ENCODE results near the gene ZNF536. TPM values are rescaled to one million over a fixed set of nuclear protein-coding genes. Genes with fewer than 3 reads are reported as not detected.

The ZNF536 gene
- total RNA-seq, 6 donors from 2014 or later: 0.34 to 0.78 (median 0.71) TPM; not detected in 2

DNA sequence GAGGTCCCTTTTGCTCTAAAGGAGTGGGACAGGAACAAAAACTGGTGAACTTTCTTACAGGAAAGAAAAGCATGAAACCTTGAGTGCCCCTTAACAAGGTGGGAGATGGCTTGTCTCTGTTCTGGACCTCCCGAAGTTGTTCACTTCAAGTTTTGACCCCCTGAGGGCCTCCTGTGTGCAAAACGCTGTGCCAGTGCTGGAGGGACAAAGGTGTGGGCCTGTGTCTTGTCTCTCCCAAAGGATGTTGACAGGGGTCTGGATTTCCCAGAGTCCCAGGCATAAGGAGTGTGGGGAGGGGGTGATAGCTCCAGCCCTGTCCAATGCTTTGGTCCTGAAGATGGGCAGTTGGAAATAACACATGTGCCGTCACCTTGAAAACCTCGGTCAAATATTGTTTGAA lies 6.5 kb downstream of the ZNF536 start:
- no peak overlapping the region for H3K27ac ChIP-seq
- DNase-seq (no peak), ATAC-seq (ENCODE audit: low FRiP score in 2 of 2) (no peak)
- H3K4me1 ChIP-seq: peaks cover 0 to 4% (median 0%) of the 10 kb centered on the region in 4 donors
- no peaks in the 10 kb centered on the region for H3K36me3 ChIP-seq
- 79 to 89% methylated on average over 4 of the region's 4 CpGs for WGBS, 2 donors
- peaks cover 0 to 11% (median 4%) of the 10 kb centered on the region in 4 donors for H3K27me3 ChIP-seq
- H3K9me3 ChIP-seq: no peaks in the 10 kb centered on the region
- TF ChIP-seq, protein P1, sequence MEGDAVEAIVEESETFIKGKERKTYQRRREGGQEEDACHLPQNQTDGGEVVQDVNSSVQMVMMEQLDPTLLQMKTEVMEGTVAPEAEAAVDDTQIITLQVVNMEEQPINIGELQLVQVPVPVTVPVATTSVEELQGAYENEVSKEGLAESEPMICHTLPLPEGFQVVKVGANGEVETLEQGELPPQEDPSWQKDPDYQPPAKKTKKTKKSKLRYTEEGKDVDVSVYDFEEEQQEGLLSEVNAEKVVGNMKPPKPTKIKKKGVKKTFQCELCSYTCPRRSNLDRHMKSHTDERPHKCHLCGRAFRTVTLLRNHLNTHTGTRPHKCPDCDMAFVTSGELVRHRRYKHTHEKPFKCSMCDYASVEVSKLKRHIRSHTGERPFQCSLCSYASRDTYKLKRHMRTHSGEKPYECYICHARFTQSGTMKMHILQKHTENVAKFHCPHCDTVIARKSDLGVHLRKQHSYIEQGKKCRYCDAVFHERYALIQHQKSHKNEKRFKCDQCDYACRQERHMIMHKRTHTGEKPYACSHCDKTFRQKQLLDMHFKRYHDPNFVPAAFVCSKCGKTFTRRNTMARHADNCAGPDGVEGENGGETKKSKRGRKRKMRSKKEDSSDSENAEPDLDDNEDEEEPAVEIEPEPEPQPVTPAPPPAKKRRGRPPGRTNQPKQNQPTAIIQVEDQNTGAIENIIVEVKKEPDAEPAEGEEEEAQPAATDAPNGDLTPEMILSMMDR (IDR thresholded peaks at IDR 0.05): no peak
- no peak for TF ChIP-seq POLR2A (IDR thresholded peaks at IDR 0.05)
- TF ChIP-seq POLR2AphosphoS5 (IDR thresholded peaks at IDR 0.05): no peak
- no peak for TF ChIP-seq EP300 (IDR thresholded peaks at IDR 0.05)
- no peak overlapping the region for H3K4me3 ChIP-seq

DNA sequence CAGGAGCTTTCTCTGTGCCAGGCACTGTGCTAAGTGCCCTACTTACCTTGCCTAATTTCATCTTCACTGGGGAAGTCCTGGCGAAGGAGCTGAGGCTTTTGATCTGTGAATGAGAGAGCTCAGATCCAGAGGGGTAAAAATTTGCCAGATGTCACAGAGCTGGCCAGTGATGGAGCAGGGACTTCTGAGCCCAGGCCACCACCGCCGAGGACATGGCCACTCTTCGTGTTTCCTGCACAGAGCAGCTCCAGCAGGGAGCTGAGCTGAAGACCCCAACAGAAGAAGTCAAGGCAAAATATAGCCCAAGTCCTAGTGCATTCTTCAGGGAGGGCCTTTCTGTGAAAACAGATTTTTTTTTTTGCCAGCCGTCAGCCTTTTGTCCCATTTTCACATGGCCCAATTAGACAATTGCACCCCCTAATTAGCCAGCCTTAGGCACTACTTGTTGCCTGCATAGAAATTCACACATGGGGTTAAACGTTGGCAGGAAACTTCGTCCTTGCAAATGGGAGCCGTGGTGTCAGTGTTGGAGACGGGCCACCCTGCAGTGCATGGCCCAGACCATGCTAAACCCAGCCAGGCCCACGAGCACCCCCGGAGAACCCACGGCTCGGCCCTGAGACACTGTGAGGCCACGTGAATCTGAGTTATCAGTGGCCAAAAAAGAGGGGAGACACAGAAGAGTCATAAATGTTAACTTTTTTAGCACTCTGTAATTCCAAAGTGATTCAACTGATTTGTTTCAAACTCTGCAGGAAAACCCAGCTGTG lies 7.8 kb downstream of the ZNF536 start:
- DNase-seq: peak in 1 of 2 donors; percentile 36
- H3K27me3 ChIP-seq: peaks cover 0 to 5% (median 2%) of the 10 kb centered on the region in 4 donors
- H3K36me3 ChIP-seq: no peaks in the 10 kb centered on the region
- no peaks in the 10 kb centered on the region for H3K9me3 ChIP-seq
- H3K4me3 ChIP-seq: no peak overlapping the region
- ATAC-seq (ENCODE audit: low FRiP score in 2 of 2): no peak
- peaks cover 0 to 4% (median 0%) of the 10 kb centered on the region in 4 donors for H3K4me1 ChIP-seq
- no peak for TF ChIP-seq POLR2AphosphoS5 (IDR thresholded peaks at IDR 0.05)
- no peak for TF ChIP-seq EP300 (IDR thresholded peaks at IDR 0.05)
- TF ChIP-seq POLR2A (IDR thresholded peaks at IDR 0.05): no peak
- TF ChIP-seq, protein P1 (IDR thresholded peaks at IDR 0.05): no peak
- no peak overlapping the region for H3K27ac ChIP-seq
- 59 to 65% methylated on average over 11 to 14 of the region's 14 CpGs for WGBS, 2 donors

DNA sequence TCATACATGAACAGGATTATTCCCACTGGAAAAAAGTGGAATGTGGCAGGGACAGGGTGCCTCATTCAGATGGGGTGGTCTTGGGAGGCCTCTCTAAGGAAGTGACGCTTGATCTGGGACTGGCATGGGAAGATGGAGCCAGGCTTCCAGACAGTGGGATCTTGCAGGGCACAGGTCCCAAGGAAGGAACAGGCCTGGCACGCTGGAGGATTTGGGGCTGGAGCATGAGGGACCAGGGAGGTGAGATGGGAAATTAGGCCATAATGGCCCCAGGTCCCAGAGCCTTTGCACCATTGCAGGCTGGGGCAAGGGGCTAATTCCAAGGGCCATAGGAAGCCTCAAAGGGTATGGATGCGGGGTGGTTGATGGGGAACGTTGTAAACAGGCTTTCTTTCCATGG lies 9.2 kb downstream of the ZNF536 start:
- no peaks in the 10 kb centered on the region for H3K9me3 ChIP-seq
- DNase-seq: no peak
- 81 to 89% methylated on average over 3 to 4 of the region's 4 CpGs for WGBS, 2 donors

DNA sequence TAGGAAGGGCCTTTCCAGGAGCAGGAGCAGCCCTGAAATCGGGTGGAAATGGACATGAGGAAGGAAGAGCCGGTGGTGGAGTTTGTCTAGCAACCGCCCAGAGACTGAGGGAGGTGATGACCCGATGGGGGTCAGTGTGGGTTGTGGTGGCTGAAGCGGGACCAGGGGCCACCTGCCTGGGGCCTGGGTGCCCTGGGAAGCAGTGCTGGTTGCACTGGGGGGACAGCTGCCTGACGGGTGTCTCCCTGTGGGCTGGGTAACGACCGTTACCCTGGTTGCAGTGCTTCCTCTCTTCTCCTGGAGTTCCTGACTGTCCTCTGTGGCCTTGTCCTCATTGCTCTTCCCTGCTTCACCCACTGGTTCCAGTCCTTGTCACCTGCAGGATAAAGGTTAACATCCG lies 13.0 kb downstream of the ZNF536 start:
- H3K27ac ChIP-seq: no peak overlapping the region
- no peaks in the 10 kb centered on the region for H3K9me3 ChIP-seq
- 73 to 81% methylated on average over 4 to 9 of the region's 9 CpGs for WGBS, 2 donors
- no peak for DNase-seq
- H3K4me3 ChIP-seq: no peak overlapping the region
- no peaks in the 10 kb centered on the region for H3K4me1 ChIP-seq
- TF ChIP-seq, protein P1 (IDR thresholded peaks at IDR 0.05): no peak
- no peak for TF ChIP-seq POLR2A (IDR thresholded peaks at IDR 0.05)
- no peak for TF ChIP-seq POLR2AphosphoS5 (IDR thresholded peaks at IDR 0.05)
- TF ChIP-seq EP300 (IDR thresholded peaks at IDR 0.05): no peak
- H3K27me3 ChIP-seq: no peaks in the 10 kb centered on the region
- no peak for ATAC-seq (ENCODE audit: low FRiP score in 2 of 2)
- H3K36me3 ChIP-seq: no peaks in the 10 kb centered on the region

More for the DNA sequence above, 9.2 kb downstream of the ZNF536 start:
- Histone ChIP-seq H3K27ac (no peak overlapping the region), H3K27me3 (no peaks in the 10 kb centered on the region), H3K36me3 (no peaks in the 10 kb centered on the region), H3K4me1 (no peaks in the 10 kb centered on the region), H3K4me3 (no peak overlapping the region)
- ATAC-seq (ENCODE audit: low FRiP score in 2 of 2): no peak
- no peak for TF ChIP-seq EP300 (IDR thresholded peaks at IDR 0.05)

DNA sequence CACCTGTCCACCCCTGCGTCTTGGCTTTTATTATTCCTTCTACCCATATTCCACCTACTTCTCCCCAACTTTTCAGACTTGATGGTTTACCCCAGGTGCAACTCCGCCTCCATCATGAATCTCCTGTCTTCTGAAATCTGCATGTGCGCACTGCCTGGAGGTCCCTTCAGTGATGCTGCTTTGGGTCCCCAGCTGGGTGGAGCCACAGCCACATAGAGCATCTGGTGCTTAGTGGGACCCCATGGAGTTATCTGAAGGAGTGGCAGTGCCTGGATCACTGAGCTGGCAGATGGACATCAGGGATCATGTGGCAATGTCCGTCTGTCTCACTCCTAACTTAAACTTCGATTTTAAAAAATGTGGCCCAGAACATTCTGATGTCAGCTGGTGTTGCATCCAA lies 13.5 kb downstream of the ZNF536 start:
- DNase-seq (no peak), ATAC-seq (ENCODE audit: low FRiP score in 2 of 2) (no peak)
- TF ChIP-seq POLR2A (IDR thresholded peaks at IDR 0.05): no peak
- WGBS, 2 donors: 89 to 95% methylated on average over 5 of the region's 5 CpGs
- Histone ChIP-seq H3K27ac (no peak overlapping the region), H3K4me1 (no peaks in the 10 kb centered on the region), H3K9me3 (no peaks in the 10 kb centered on the region), H3K4me3 (no peak overlapping the region), H3K36me3 (no peaks in the 10 kb centered on the region), H3K27me3 (no peaks in the 10 kb centered on the region)
